Measurements from ENCODE around the gene MYL7. TPM values are rescaled to one million over a fixed set of nuclear protein-coding genes. Genes with fewer than 3 reads are reported as not detected.

The MYL7 gene
- total RNA-seq, 4 donors from 2014 or later, result not detected

- H3K27me3 ChIP-seq, result no peaks in the 10 kb centered on the region
- intact Hi-C loops (cut with DNase I), result no loop called here
- WGBS, 2 donors, result 78 to 89% methylated on average over 4 to 5 of the region's 5 CpGs
- H3K27ac ChIP-seq, result no peak overlapping the region
- no peak overlapping the region for H3K4me3 ChIP-seq
- H3K9me3 ChIP-seq, result no peaks in the 10 kb centered on the region
- no peaks in the 10 kb centered on the region for H3K36me3 ChIP-seq
- DNase-seq, result no peak
- TF ChIP-seq CTCF (IDR thresholded peaks at IDR 0.05), result no peak
- no peaks in the 10 kb centered on the region for H3K4me1 ChIP-seq
Measured at GRCh38 chr7:44159824-44160630, 18.9 kb upstream of the MYL7 start.

GRCh38 chr7:44158873-44159631 is 17.9 kb upstream of the MYL7 start:
- H3K27me3 ChIP-seq, result no peaks in the 10 kb centered on the region
- H3K27ac ChIP-seq, result no peak overlapping the region
- no peak for DNase-seq
- H3K4me3 ChIP-seq, result no peak overlapping the region
- no peaks in the 10 kb centered on the region for H3K36me3 ChIP-seq
- TF ChIP-seq POLR2A (IDR thresholded peaks at IDR 0.05) (no peak), CTCF (IDR thresholded peaks at IDR 0.05) (no peak)
- 88 to 100% methylated on average over 2 to 5 of the region's 12 CpGs for WGBS, 2 donors
- H3K4me1 ChIP-seq, result no peaks in the 10 kb centered on the region
- intact Hi-C loops (cut with DNase I), result no loop called here
- H3K9me3 ChIP-seq, result no peaks in the 10 kb centered on the region

GRCh38 chr7:44158096-44158872 is 17.2 kb upstream of the MYL7 start:
- intact Hi-C loops (cut with DNase I), result no loop called here
- no peak for TF ChIP-seq CTCF (IDR thresholded peaks at IDR 0.05)
- H3K27ac ChIP-seq, result no peak overlapping the region
- DNase-seq, result no peak
- WGBS, 2 donors, result 63 to 66% methylated on average over 2 to 3 of the region's 10 CpGs
- H3K27me3 ChIP-seq, result no peaks in the 10 kb centered on the region
- no peaks in the 10 kb centered on the region for H3K36me3 ChIP-seq
- H3K9me3 ChIP-seq, result no peaks in the 10 kb centered on the region
- no peak overlapping the region for H3K4me3 ChIP-seq
- no peaks in the 10 kb centered on the region for H3K4me1 ChIP-seq

DNA sequence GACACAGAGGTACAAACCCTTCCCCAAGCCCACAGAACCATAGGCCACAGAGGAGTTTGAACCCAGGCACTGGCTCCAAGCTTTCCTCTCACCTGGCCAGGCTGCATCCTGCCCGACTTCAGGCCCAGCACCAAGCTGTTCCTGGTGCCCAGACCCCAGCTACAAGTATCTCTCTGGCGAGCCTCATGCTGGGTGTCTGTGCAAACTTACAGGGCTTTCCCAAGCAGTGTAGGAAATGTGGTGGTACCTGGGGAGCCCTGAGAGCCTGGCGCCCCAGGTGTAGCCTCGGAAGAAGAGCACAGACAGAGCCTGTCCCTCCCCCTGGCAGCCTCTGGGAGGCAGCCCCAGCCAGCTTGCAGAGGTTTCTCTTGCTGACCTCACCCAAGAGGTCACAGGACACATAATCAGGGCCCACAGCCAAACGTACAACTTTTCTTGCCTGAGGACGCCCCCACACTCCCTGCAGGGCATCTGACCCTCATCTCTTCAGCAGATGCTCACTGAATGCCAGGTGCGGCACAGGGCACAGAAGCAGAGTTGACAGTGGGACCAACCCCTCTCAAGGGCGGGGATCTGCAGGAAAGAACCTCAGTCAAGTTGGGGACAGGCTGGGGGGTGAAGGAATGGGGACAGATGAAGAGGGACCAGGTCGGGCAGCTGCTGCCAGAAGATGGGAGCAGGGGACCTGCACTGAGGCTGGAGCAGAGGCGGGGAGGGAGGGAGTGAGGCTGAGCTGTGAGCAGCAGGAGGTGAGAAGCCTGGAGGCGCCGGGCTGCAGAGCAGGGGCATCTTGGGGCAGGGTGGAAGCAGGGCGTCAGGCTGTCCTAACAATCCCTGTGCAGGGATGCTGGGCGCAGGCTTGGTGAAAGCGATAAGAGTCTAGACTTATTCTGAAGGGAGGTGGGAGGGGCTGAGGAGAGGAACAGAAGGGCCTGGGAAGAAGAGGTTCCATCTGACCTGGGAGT is 16.3 kb upstream of the MYL7 start:
- no peaks in the 10 kb centered on the region for H3K9me3 ChIP-seq
- no peaks in the 10 kb centered on the region for H3K27me3 ChIP-seq
- DNase-seq, result no peak
- 68 to 91% methylated on average over 8 to 10 of the region's 15 CpGs for WGBS, 2 donors
- H3K4me3 ChIP-seq, result no peak overlapping the region
- no peak overlapping the region for H3K27ac ChIP-seq
- intact Hi-C loops (cut with DNase I), result no loop called here
- no peaks in the 10 kb centered on the region for H3K4me1 ChIP-seq
- TF ChIP-seq POLR2A (IDR thresholded peaks at IDR 0.05) (no peak), CTCF (IDR thresholded peaks at IDR 0.05) (no peak)
- no peaks in the 10 kb centered on the region for H3K36me3 ChIP-seq

Measured in esophagus squamous epithelium (tissue), 5 donors.